HCEC 1CT (cell line): ENCODE results near the gene TPRKB.
A peak's percentile ranks its signal among the peaks of the same experiment; 100 is the strongest.
"Not testable (repeated sequence)": the region's sequence is repeated elsewhere in the genome, so short reads cannot be mapped to it uniquely, and the experiment has no call there.

ENCODE experiments used
- DNase-seq: peaks from one replicate; pipeline ENCODE4 v3.0.0-alpha.2; 2017

The TPRKB gene

DNA sequence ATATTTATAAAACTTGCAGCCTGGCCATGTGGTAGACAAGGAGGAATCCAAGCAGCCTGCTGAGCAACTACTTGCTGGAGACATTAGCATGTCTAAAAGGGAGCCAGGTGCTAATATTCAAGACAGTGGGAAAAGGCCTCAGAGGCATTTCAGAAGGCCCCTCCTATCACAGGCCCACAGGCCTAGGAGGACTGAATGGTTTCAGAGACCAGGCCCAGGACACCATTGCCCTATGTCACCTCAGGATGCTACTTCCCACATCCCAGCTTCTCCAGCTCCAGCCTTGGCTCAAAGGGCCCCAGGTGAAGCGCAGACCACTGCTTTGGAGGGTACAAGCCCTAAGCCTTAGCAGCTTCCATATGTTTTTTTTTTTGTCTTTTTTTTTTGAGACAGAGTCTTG is 39.0 kb downstream of the TPRKB start:
- no peak for DNase-seq

DNA sequence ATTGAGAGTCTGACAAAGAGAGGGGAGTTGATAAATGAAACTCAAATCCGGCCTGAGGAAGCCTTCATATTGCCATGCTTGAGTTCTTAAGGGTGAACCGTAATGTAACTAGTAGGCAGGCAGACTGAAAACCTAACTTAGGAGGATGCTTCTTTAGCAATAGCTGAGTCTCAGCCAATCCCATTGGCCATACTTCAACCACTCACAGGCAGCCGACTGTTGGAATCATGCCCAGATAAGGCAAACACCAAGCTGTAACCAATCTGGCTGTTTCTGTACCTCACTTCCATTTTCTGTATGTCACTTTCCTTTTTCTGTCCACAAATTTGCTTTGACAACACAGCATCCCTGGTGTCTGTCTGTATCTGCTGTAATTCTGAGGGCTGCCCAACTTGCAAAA is 39.5 kb downstream of the TPRKB start:
- no peak for DNase-seq

DNA sequence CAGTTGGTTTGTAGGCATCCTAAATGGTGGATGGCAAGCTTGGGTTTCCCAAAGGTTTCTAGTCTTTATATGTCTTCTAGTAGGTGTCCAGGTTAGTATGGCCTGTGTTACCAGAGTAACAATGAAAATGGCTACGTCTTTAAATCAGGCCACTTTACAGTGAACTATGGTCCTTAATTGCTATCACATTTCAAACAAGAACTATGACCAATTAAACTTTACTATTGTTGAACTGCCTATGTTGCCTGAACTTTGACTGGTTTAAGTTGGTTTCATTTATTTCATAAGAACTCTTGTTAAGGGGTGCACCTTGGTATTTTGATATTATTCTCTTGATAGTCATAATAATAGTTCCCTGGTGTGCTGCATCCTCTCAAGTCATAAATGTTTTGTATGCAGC is 40.2 kb downstream of the TPRKB start:
- not testable (repeated sequence) for DNase-seq

GRCh38 chr2:73696521-73696920 is 40.6 kb downstream of the TPRKB start:
- not testable (repeated sequence) for DNase-seq

GRCh38 chr2:73690372-73691088 is 46.6 kb downstream of the TPRKB start:
- peak; percentile 5 for DNase-seq

- not testable (repeated sequence) for DNase-seq
Measured at GRCh38 chr2:73688494-73688893, 48.7 kb downstream of the TPRKB start.

GRCh38 chr2:73685764-73686438 is 51.2 kb downstream of the TPRKB start:
- no peak for DNase-seq

DNA sequence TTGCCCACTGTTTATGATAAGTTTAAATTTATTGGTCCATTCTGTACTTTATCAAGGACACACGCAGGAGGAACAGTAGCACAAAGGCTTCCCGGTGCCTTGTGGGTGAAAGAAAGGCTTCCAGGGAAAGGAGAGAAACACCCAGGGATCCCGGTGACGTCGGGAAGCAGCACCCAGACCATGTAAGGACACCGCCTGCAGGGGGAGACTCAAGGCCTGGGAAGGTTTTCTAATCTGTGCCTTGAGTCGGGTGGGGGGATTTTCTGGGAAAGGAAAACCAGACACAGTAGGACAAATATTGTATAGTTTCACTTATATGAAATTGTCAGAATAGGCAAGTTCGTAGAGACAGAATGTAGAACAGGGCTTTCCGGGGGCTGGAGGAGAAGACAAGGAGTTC is 52.2 kb downstream of the TPRKB start:
- DNase-seq = not testable (repeated sequence)

DNA sequence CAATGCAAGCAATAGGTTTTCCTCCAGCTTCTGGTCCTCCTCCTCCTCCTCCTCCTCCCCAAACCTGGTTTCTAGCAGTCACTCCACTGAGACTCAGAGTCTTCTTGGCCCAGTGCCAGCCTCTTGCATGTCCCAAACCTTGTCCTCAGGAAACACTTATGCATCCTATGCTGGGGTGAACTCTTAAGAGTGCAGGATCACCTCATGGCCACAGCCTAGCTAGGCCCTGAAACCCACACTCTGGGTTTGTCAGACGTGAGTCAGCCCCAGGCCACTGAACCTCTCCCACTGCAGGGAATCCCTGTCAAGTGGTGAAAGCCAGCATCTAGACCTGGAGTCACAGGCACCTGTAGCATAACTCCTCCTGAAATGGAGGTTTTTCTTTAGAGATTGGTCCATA is 52.8 kb downstream of the TPRKB start:
- DNase-seq = not testable (repeated sequence)

DNA sequence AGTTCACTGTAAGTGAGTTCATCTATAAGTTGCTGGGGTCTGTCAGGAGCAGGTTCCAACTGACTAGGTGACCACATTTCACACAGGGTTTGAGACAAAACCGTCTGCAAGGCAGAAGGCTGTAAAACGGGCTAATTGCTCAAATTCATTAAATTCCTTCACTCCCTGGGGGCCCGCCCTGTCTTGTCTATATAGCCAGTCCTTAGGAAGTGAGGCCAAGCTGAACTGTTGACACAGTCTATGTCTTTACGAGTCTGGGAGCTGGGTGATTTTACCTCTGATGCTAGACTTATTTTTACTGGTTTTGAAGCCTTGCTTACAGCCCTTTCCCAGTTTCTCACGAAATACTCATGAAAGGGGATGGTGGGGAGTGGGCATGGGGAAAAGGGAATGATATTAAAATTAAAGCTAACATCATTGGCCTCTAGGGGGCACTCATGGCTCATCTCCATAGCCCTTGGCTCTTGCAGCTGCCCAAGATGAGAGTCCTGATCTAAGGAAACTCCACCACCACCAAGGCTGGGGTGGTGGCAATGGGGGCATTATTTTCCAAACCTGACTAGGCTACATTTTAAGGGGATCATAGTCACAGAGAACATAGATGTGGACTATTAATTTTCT is 57.1 kb downstream of the TPRKB start:
- peak; percentile 35 for DNase-seq
